Measurements from ENCODE around the gene SLC7A8. TPM values are rescaled to one million over a fixed set of nuclear protein-coding genes. Genes with fewer than 3 reads are reported as not detected.
"Not testable (repeated sequence)": the region's sequence is repeated elsewhere in the genome, so short reads cannot be mapped to it uniquely, and the experiment has no call there.

SLC7A8 gene
- total and polyA plus RNA-seq, 2 donors = 3.2 to 15.0 TPM

DNA sequence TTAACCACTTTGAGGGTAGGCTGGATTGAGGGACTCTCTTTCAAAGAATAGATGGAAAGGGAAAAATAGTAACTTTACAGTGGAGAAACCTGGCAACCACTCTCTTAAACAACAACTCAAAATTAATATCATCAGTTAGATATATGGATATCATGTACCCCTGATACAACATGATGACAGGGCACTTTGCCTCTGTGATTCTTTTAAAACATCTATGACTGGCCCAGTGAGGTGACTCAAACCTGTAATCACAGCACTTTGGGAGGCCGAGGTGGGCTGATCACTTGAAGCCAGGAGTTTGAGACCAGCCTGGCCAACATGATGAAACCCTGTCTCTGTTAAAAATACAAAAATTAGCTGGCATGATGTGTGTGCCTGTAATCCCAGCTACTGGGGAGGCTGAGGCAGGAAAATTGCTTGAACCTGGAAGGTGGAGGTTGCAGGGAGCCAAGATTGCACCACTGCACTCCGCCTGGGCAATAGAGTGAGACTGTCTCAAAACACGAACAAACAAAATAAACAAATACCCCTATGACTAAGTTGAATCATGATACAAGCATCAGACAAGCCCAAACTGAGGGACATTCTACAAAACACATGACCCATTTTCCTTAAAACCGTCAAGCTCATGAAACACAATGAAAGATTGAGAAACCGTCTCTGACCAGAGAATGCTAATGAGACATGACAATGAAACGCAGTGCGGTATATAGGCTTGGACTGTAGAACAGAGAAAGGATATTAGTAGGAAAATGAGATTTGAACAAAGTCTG, 26.4 kb upstream of the SLC7A8 start:
- H3K27ac ChIP-seq (ENCODE audit: low read depth in 1 of 2, low read length in 1 of 2) = no peak overlapping the region
- no peaks in the 10 kb centered on the region for H3K9me3 ChIP-seq (ENCODE audit: control insufficient read depth in 2 of 2, insufficient read depth in 1 of 2, low read length in 1 of 2)
- 94% methylated on average over 7 of the region's 7 CpGs for WGBS
- H3K4me1 ChIP-seq (ENCODE audit: control insufficient read depth in 2 of 2, insufficient read depth in 2 of 2, low read length in 2 of 2) = no peaks in the 10 kb centered on the region
- no peak overlapping the region for H3K4me3 ChIP-seq (ENCODE audit: low read length in 2 of 2)
- H3K36me3 ChIP-seq (ENCODE audit: control insufficient read depth in 2 of 2, insufficient read depth in 2 of 2, low read length in 1 of 2) = no peaks in the 10 kb centered on the region
- no peak for DNase-seq (ENCODE audit: low read depth in 6 of 9, low spot score in 9 of 9)
- no peaks in the 10 kb centered on the region for H3K27me3 ChIP-seq (ENCODE audit: control insufficient read depth in 2 of 2, insufficient read depth in 1 of 2, low read length in 1 of 2)

DNA sequence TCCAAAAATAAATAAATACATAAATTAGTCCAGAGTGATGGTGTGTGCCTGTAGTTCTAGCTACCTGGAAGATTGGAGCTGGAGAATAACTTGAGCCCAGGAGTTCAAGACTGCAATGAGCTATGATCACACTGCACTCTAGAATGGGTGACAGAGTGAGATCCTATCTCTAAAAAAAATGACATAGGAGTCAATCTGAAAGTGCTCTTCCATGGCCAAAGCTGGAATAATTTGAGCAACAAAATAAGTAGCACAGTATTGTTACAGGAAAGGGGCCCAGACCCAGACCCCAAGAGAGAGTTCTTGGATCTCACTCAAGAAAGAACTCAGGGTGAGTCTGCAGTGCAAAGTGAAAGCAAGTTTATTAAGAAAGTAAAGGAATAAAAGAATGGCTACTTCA, 24.9 kb upstream of the SLC7A8 start:
- DNase-seq (ENCODE audit: low read depth in 6 of 9, low spot score in 9 of 9) = no peak
- H3K36me3 ChIP-seq (ENCODE audit: control insufficient read depth in 2 of 2, insufficient read depth in 2 of 2, low read length in 1 of 2) = no peaks in the 10 kb centered on the region
- no peaks in the 10 kb centered on the region for H3K27me3 ChIP-seq (ENCODE audit: control insufficient read depth in 2 of 2, insufficient read depth in 1 of 2, low read length in 1 of 2)
- H3K27ac ChIP-seq (ENCODE audit: low read depth in 1 of 2, low read length in 1 of 2) = no peak overlapping the region
- no peaks in the 10 kb centered on the region for H3K9me3 ChIP-seq (ENCODE audit: control insufficient read depth in 2 of 2, insufficient read depth in 1 of 2, low read length in 1 of 2)
- no peak overlapping the region for H3K4me3 ChIP-seq (ENCODE audit: low read length in 2 of 2)
- H3K4me1 ChIP-seq (ENCODE audit: control insufficient read depth in 2 of 2, insufficient read depth in 2 of 2, low read length in 2 of 2) = no peaks in the 10 kb centered on the region

DNA sequence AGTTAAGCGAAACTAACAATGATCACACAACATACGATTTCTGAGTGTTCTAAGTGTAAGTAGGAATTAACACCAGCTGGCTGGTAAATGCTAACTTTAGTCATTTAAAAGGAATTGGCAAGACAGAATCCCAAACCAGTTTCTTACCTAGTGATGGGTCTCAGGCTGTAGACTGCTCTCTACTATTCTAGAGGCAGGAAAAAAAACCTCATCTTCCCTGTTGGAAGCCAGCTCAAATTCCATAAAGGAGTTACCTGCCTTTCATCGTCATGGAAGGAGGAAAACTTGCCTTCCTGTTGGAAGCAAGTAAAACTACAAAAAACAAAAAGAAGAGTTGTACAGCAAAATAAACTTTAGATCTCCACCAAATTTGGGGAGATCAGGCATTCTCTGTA, 23.7 kb upstream of the SLC7A8 start:
- 92% methylated on average over 3 of the region's 3 CpGs for WGBS
- Histone ChIP-seq H3K27ac (ENCODE audit: low read depth in 1 of 2, low read length in 1 of 2) (no peak overlapping the region), H3K36me3 (ENCODE audit: control insufficient read depth in 2 of 2, insufficient read depth in 2 of 2, low read length in 1 of 2) (no peaks in the 10 kb centered on the region), H3K9me3 (ENCODE audit: control insufficient read depth in 2 of 2, insufficient read depth in 1 of 2, low read length in 1 of 2) (no peaks in the 10 kb centered on the region), H3K4me1 (ENCODE audit: control insufficient read depth in 2 of 2, insufficient read depth in 2 of 2, low read length in 2 of 2) (no peaks in the 10 kb centered on the region), H3K4me3 (ENCODE audit: low read length in 2 of 2) (no peak overlapping the region), H3K27me3 (ENCODE audit: control insufficient read depth in 2 of 2, insufficient read depth in 1 of 2, low read length in 1 of 2) (no peaks in the 10 kb centered on the region)
- DNase-seq (ENCODE audit: low read depth in 6 of 9, low spot score in 9 of 9) = no peak

DNA sequence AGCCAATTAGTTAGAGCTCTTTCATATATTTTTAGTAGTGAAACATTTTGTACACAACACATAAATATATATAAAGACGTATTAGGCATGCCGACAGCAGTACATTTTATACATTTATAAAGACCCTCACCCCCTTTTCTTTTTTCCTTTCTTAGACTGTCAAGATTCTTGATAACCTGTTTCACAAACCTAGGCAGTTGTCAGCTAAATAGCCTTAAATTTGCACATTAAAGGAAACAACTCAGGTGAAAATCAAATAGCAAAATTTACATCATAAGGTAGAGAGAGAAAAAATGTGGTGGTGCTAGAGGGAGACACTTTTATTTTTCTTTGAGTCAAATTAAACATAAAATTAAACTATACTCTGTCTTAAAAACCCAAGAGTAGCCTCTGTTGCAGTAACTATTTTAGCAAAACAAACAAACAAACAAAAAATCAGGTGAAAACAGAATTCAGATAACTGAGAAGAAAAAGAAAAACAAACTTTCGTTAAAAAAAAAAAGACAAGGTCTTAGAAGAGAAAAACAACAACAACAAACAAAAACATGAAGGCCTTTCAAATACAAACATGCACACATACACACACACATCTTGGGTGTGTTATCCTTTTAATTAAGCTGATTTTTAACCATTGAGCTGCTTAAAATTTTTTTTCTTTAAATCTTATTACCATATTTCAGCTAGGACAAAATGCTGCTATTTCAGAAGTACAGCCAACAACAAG, 23.1 kb upstream of the SLC7A8 start:
- no peak overlapping the region for H3K4me3 ChIP-seq (ENCODE audit: low read length in 2 of 2)
- 97% methylated on average over 3 of the region's 3 CpGs for WGBS
- no peaks in the 10 kb centered on the region for H3K9me3 ChIP-seq (ENCODE audit: control insufficient read depth in 2 of 2, insufficient read depth in 1 of 2, low read length in 1 of 2)
- no peaks in the 10 kb centered on the region for H3K36me3 ChIP-seq (ENCODE audit: control insufficient read depth in 2 of 2, insufficient read depth in 2 of 2, low read length in 1 of 2)
- H3K27me3 ChIP-seq (ENCODE audit: control insufficient read depth in 2 of 2, insufficient read depth in 1 of 2, low read length in 1 of 2) = no peaks in the 10 kb centered on the region
- H3K4me1 ChIP-seq (ENCODE audit: control insufficient read depth in 2 of 2, insufficient read depth in 2 of 2, low read length in 2 of 2) = no peaks in the 10 kb centered on the region
- no peak overlapping the region for H3K27ac ChIP-seq (ENCODE audit: low read depth in 1 of 2, low read length in 1 of 2)
- DNase-seq (ENCODE audit: low read depth in 6 of 9, low spot score in 9 of 9) = no peak

DNA sequence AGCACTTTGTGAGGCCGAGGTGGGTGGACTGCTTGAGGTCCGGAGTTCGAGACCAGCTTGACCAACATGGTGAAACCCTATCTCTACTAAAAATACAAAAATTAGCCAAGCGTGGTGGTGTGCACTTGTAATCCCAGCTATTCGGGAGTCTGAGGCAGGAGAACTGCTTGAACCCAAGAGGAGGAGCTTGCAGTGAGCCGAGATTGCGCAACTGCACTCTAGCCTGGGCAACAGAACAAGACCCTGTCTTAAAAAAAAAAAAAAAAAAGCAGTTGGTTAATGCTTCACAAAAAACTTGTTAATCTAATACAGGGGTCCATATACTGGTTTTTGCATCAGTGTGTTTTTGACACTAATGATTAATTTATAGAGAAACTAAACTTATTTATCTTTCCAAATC, 18.5 kb upstream of the SLC7A8 start:
- no peak for DNase-seq (ENCODE audit: low read depth in 6 of 9, low spot score in 9 of 9)
- H3K9me3 ChIP-seq (ENCODE audit: control insufficient read depth in 2 of 2, insufficient read depth in 1 of 2, low read length in 1 of 2) = no peaks in the 10 kb centered on the region
- H3K4me3 ChIP-seq (ENCODE audit: low read length in 2 of 2) = no peak overlapping the region
- H3K36me3 ChIP-seq (ENCODE audit: control insufficient read depth in 2 of 2, insufficient read depth in 2 of 2, low read length in 1 of 2) = no peaks in the 10 kb centered on the region
- H3K27ac ChIP-seq (ENCODE audit: low read depth in 1 of 2, low read length in 1 of 2) = no peak overlapping the region
- 97% methylated on average over 7 of the region's 7 CpGs for WGBS
- H3K4me1 ChIP-seq (ENCODE audit: control insufficient read depth in 2 of 2, insufficient read depth in 2 of 2, low read length in 2 of 2) = no peaks in the 10 kb centered on the region
- no peaks in the 10 kb centered on the region for H3K27me3 ChIP-seq (ENCODE audit: control insufficient read depth in 2 of 2, insufficient read depth in 1 of 2, low read length in 1 of 2)

DNA sequence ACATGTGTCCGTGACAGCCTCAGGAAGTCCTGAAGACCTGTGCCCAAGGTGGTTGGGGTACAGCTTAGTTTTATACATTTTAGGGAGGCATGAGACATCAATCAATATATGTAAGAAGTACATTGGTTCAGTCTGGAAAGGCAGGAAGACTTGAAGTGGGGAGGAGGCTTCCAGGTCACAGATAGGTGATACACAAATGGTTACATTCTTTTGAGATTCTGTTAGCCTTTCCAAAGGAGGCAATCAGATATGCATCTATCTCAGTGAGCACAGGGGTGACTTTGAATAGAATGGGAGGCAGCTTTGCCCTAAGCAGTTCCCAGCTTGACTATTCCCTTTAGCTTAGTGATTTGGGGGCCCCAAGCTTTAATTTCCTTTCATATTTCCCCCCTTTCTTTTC, 15.7 kb upstream of the SLC7A8 start:
- not testable (repeated sequence) for H3K4me1 ChIP-seq (ENCODE audit: control insufficient read depth in 2 of 2, insufficient read depth in 2 of 2, low read length in 2 of 2); DNase-seq (ENCODE audit: low read depth in 6 of 9, low spot score in 9 of 9); H3K9me3 ChIP-seq (ENCODE audit: control insufficient read depth in 2 of 2, insufficient read depth in 1 of 2, low read length in 1 of 2); H3K27me3 ChIP-seq (ENCODE audit: control insufficient read depth in 2 of 2, insufficient read depth in 1 of 2, low read length in 1 of 2); H3K27ac ChIP-seq (ENCODE audit: low read depth in 1 of 2, low read length in 1 of 2); H3K36me3 ChIP-seq (ENCODE audit: control insufficient read depth in 2 of 2, insufficient read depth in 2 of 2, low read length in 1 of 2); H3K4me3 ChIP-seq (ENCODE audit: low read length in 2 of 2)
- WGBS = 95% methylated on average over 1 of the region's 1 CpG

DNA sequence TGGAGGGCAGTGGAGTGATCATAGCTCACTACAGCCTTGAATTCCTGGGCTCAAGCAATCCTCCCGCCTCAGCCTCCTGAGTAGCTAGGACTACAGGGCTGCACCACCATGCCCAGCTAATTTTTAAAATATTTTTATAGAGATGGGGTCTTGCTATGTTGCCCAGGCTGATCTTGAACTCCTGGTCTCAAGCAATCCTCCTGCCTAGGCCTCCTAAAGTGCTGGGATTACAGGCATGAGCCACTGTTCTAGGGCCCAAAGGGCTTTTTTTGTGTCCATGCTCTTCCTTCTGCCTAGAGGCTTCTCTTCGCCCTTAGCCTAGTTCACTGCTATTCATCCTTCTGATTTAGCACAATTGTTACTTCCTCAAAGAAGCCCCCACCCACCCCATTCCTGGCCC, 13.0 kb upstream of the SLC7A8 start:
- not testable (repeated sequence) for DNase-seq (ENCODE audit: low read depth in 6 of 9, low spot score in 9 of 9); H3K9me3 ChIP-seq (ENCODE audit: control insufficient read depth in 2 of 2, insufficient read depth in 1 of 2, low read length in 1 of 2); H3K36me3 ChIP-seq (ENCODE audit: control insufficient read depth in 2 of 2, insufficient read depth in 2 of 2, low read length in 1 of 2); H3K4me1 ChIP-seq (ENCODE audit: control insufficient read depth in 2 of 2, insufficient read depth in 2 of 2, low read length in 2 of 2); H3K4me3 ChIP-seq (ENCODE audit: low read length in 2 of 2); H3K27ac ChIP-seq (ENCODE audit: low read depth in 1 of 2, low read length in 1 of 2); H3K27me3 ChIP-seq (ENCODE audit: control insufficient read depth in 2 of 2, insufficient read depth in 1 of 2, low read length in 1 of 2)
- 99% methylated on average over 2 of the region's 2 CpGs for WGBS

DNA sequence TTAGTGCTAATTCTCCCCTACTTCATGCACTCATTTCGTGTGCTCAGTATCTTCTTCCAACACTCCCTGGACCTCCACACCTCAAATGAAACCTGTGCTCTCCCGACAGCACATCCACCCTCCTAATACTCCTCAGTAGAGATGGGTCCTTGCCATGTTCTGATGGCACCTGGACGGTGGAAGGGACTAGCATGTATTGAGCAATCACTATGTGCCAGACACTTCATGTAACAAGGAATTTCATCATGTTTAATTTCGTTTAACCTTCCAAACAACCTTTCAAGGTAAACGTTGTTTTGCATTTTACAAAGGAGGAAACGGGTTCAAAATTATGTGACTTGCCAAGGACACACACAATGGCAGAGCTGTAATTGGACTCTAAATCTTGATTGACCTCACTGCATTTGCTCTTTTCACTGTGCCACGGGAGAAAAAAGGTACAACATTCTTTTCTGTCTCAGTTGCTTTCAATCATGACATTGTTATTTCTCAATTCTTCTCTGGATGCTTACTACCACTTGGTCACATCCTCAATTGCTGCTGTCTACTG, 12.2 kb upstream of the SLC7A8 start:
- no peak overlapping the region for H3K27ac ChIP-seq (ENCODE audit: low read depth in 1 of 2, low read length in 1 of 2)
- WGBS = 88% methylated on average over 7 of the region's 7 CpGs
- no peaks in the 10 kb centered on the region for H3K4me1 ChIP-seq (ENCODE audit: control insufficient read depth in 2 of 2, insufficient read depth in 2 of 2, low read length in 2 of 2)
- H3K27me3 ChIP-seq (ENCODE audit: control insufficient read depth in 2 of 2, insufficient read depth in 1 of 2, low read length in 1 of 2) = no peaks in the 10 kb centered on the region
- no peaks in the 10 kb centered on the region for H3K9me3 ChIP-seq (ENCODE audit: control insufficient read depth in 2 of 2, insufficient read depth in 1 of 2, low read length in 1 of 2)
- no peaks in the 10 kb centered on the region for H3K36me3 ChIP-seq (ENCODE audit: control insufficient read depth in 2 of 2, insufficient read depth in 2 of 2, low read length in 1 of 2)
- no peak for DNase-seq (ENCODE audit: low read depth in 6 of 9, low spot score in 9 of 9)
- H3K4me3 ChIP-seq (ENCODE audit: low read length in 2 of 2) = no peak overlapping the region

DNA sequence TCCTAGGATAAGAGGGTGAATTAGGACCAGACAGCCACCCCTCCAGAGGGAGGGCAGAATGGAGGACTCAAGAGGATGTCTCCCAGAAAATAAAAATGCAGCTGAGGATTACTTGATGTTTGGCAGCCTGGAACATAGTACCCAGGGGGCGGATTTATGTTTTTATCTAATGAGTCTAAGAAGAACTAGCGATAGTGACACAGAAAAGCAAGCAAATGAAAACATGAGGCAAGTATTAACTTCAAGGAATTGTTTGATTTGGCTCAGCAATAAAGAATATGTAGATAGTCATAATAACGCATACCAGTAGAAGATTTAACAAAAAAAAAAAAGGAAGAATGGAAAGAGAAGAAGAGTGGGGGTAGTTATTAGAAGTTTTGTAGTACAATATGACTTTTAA, 10.0 kb upstream of the SLC7A8 start:
- no peaks in the 10 kb centered on the region for H3K36me3 ChIP-seq (ENCODE audit: control insufficient read depth in 2 of 2, insufficient read depth in 2 of 2, low read length in 1 of 2)
- no peak overlapping the region for H3K27ac ChIP-seq (ENCODE audit: low read depth in 1 of 2, low read length in 1 of 2)
- no peak for DNase-seq (ENCODE audit: low read depth in 6 of 9, low spot score in 9 of 9)
- H3K27me3 ChIP-seq (ENCODE audit: control insufficient read depth in 2 of 2, insufficient read depth in 1 of 2, low read length in 1 of 2) = no peaks in the 10 kb centered on the region
- WGBS = 93% methylated on average over 3 of the region's 3 CpGs
- H3K9me3 ChIP-seq (ENCODE audit: control insufficient read depth in 2 of 2, insufficient read depth in 1 of 2, low read length in 1 of 2) = no peaks in the 10 kb centered on the region
- H3K4me1 ChIP-seq (ENCODE audit: control insufficient read depth in 2 of 2, insufficient read depth in 2 of 2, low read length in 2 of 2) = no peaks in the 10 kb centered on the region
- H3K4me3 ChIP-seq (ENCODE audit: low read length in 2 of 2) = no peak overlapping the region
